ENCODE measurements around the gene CHST13.
A peak's percentile ranks its signal among the peaks of the same experiment; 100 is the strongest.

Gene CHST13

DNA sequence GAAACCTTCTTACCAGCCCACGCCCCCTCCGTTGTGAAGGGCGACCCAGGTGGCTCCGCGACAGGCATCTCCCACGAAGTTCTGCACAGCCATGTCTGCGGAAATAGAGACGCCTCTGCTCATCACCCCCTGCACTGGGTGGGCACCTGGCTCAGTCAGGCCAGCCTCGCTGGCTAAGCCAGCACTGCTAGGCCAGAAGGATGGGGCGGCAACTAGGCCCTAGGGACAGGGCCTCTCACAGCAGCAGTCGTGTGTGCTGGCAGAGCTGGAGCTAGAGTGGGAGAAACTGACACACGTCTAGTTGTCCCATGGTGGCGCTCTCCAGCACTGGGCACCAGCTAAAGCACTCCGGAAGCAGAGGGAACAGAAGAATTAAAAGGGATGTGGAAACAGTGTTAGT, 35.8 kb upstream of the CHST13 start:
- peak; percentile 35 for DNase-seq

DNA sequence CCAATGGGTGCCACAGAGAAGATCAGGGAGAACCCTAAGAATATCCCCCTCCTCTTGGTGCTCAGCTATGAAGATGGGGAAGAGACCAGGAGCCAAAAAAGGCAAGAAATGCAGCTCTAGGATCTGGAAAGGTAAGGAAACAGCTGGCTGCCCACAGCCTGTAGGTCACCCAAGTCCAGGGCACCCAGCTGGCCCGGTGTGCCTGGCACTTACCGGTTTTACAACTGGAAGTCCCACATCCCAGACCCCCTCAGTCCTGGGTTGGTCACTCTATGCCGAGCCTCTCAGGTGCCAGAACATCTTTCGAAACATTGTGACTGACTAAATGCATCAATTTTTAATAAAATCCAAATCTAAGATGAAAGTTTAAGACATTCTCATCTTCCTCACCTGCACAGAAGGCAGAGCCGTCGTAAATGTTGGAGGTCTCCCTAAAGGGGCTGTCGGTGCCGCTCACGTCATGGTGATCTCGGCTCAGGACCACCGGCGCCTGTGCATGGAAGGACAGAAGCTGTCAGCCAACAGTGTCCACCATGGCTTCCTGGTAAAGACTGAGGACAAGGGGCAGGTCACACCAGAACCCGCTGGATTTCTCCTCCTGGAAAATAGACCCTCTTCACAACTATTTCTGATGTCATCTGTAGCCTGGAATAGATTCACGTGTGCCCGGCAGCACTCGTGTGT, 34.9 kb upstream of the CHST13 start:
- no peak for DNase-seq

- DNase-seq = no peak
Measured at GRCh38 chr3:126490619-126491018, 33.3 kb upstream of the CHST13 start.

GRCh38 chr3:126491221-126492013, 32.5 kb upstream of the CHST13 start:
- peak; percentile 21 for DNase-seq

GRCh38 chr3:126493051-126493450, 30.9 kb upstream of the CHST13 start:
- no peak for DNase-seq

- no peak for DNase-seq
Measured at GRCh38 chr3:126493739-126494138, 30.2 kb upstream of the CHST13 start.

- DNase-seq = no peak
Measured at GRCh38 chr3:126494204-126494969, 29.6 kb upstream of the CHST13 start.

DNA sequence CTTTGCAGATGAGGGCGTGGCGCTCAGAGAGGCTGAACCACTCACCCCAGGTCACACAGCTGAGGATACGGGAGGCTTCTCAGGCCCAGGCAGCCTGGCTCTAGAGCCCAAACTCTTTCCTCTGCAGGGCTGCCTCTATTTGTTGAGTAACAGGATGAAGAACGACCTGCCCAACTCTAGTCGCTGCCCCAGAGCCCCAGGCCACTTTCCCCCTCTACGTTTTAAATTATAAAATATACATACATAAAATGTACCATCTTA, 29.1 kb upstream of the CHST13 start:
- DNase-seq = no peak

- no peak for DNase-seq
Measured at GRCh38 chr3:126495786-126496185, 28.2 kb upstream of the CHST13 start.

- DNase-seq = peak; percentile 25
Measured at GRCh38 chr3:126496894-126497850, 26.8 kb upstream of the CHST13 start.

GRCh38 chr3:126497956-126498355, 26.0 kb upstream of the CHST13 start:
- no peak for DNase-seq

- DNase-seq = no peak
Measured at GRCh38 chr3:126498461-126498860, 25.5 kb upstream of the CHST13 start.

- no peak for DNase-seq
Measured at GRCh38 chr3:126498929-126499328, 25.0 kb upstream of the CHST13 start.

DNA sequence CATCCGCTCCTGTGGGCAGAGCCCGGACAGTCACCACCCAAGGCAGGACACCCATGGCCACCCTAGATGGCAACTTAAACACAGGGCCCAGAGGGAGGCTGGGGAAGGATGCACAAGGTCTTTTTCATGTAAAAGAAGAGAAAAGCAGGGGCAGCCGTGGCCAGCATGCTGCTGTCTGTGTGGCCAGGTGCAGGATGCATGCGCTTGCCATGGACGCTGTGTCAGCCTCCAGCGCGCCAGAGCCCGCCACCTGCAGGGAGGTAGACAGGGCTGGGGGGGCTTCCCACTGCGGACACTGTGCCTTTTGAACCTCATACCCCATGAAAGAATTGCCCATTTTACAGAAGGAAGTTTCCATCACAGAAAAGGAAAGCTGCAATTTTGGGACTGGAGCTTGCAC, 24.6 kb upstream of the CHST13 start:
- no peak for DNase-seq

DNA sequence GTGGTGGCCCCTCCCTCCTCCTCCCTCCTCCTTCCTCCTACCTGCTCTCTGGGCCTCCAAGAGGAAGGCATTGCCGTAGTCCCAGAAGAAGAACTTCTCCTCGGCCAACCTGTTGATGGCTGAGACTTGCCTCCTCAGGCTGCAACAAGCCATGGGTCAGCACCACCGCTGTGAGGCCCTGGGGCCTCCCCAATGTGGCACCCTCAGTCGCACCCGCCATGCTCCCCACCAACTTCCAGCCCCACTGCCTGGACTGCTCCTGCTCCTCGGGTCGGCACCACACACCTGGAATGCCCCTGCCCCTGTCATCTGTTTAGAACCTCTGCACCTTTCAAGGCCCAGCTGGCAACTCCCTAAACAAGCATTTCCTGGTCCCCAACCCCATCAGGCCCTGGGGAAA, 23.9 kb upstream of the CHST13 start:
- DNase-seq = no peak

- DNase-seq = no peak
Measured at GRCh38 chr3:126501054-126501453, 22.9 kb upstream of the CHST13 start.

GRCh38 chr3:126501736-126502135, 22.2 kb upstream of the CHST13 start:
- no peak for DNase-seq

GRCh38 chr3:126502656-126503055, 21.3 kb upstream of the CHST13 start:
- DNase-seq = no peak

- no peak for DNase-seq
Measured at GRCh38 chr3:126503701-126504100, 20.3 kb upstream of the CHST13 start.

DNA sequence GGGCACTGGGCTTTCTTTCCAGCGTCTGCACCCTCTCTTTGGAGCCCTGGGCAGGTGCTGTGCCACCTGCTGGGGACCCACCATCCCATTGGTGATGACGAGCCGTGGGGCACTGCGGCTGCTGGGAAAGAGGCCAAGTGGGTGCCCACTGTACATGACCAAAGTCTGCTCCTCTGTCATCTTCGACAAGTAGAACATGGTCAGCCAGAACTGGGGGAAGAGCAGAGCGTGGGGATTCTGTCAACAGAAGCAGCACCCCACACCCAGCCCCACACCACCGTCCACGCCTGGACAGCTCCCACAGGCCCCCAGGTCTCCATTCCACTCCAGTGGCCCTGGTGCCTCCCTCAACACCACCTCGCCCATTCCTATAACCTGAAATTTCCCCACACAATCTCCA, 16.1 kb upstream of the CHST13 start:
- DNase-seq = no peak

GRCh38 chr3:126508564-126508964, 15.4 kb upstream of the CHST13 start:
- DNase-seq = no peak

- DNase-seq = no peak
Measured at GRCh38 chr3:126509597-126510307, 14.2 kb upstream of the CHST13 start.

Measured in MV-4-11 (cell line).